Mesenchymal stem cell (in vitro differentiated cells and primary cell): ENCODE results near the gene ATG7.
"Not testable (repeated sequence)": the region's sequence is repeated elsewhere in the genome, so short reads cannot be mapped to it uniquely, and the experiment has no call there.

ENCODE experiments used
- DNase-seq: peaks from one replicate; pipeline ENCODE4 v3.0.0-alpha.2; 2013
- H2AFZ ChIP-seq: one replicate; pipeline ENCODE4 v1.6.1; 2013; ENCODE audit warnings: low read depth, mild to moderate bottlenecking, control low read depth, inconsistent platforms, low read length, moderate library complexity
- H2AK5ac ChIP-seq: 2 replicates; pipeline ENCODE4 v1.6.1; 2013; ENCODE audit warnings: low read length, moderate library complexity, mild to moderate bottlenecking, inconsistent platforms; ENCODE audit not compliant: severe bottlenecking
- H2BK120ac ChIP-seq: one replicate; pipeline ENCODE4 v1.6.1; 2013; ENCODE audit warnings: low read depth, mild to moderate bottlenecking, inconsistent platforms, low read length, moderate library complexity
- H2BK12ac ChIP-seq, 2 experiments: one replicate each; pipeline ENCODE4 v1.6.1; 2013; ENCODE audit warnings: inconsistent platforms in 2 of 2, low read length in 2 of 2, mild to moderate bottlenecking in 2 of 2, moderate library complexity in 2 of 2, control low read depth in 1 of 2
- H2BK15ac ChIP-seq: one replicate; pipeline ENCODE4 v1.6.1; 2013; ENCODE audit warnings: mild to moderate bottlenecking, low read depth, inconsistent platforms; ENCODE audit not compliant: poor library complexity, severe bottlenecking
- H2BK5ac ChIP-seq: 2 replicates; pipeline ENCODE4 v1.6.1; 2013; ENCODE audit warnings: low read depth, mild to moderate bottlenecking, low read length, control low read depth, inconsistent platforms; ENCODE audit not compliant: poor library complexity, severe bottlenecking
- H3K14ac ChIP-seq, 2 experiments: one replicate each; pipeline ENCODE4 v1.6.1; 2013; ENCODE audit warnings: inconsistent platforms in 2 of 2, low read length in 2 of 2, control low read depth in 1 of 2, mild to moderate bottlenecking in 1 of 2, moderate library complexity in 1 of 2
- H3K18ac ChIP-seq, 2 experiments: one replicate each; pipeline ENCODE4 v1.6.1; 2013; ENCODE audit warnings: inconsistent platforms in 2 of 2, low read length in 2 of 2, control low read depth in 1 of 2, low read depth in 1 of 2, mild to moderate bottlenecking in 1 of 2
- H3K23ac ChIP-seq, 2 experiments: one replicate each; pipeline ENCODE4 v1.6.1; 2013; ENCODE audit warnings: inconsistent platforms in 2 of 2, low read length in 2 of 2, mild to moderate bottlenecking in 2 of 2, moderate library complexity in 2 of 2, control low read depth in 1 of 2
- H3K27ac ChIP-seq: 2 replicates; pipeline ENCODE4 v1.5.1; 2013; ENCODE audit warnings: mild to moderate bottlenecking, moderate library complexity, low read length, control low read depth, inconsistent platforms; ENCODE audit not compliant: poor library complexity, severe bottlenecking
- H3K27me3 ChIP-seq, 2 experiments: 2 replicates each; pipeline versions ENCODE4 v1.6.1 to v1.7.0; 2013; ENCODE audit warnings: low read length in 2 of 2, mild to moderate bottlenecking in 2 of 2, moderate library complexity in 2 of 2, control low read depth in 1 of 2, inconsistent platforms in 1 of 2; ENCODE audit not compliant: control insufficient read depth in 1 of 2, insufficient read depth in 1 of 2
- H3K36me3 ChIP-seq, 2 experiments: 2 replicates each; pipeline versions ENCODE4 v1.6.1 to v1.7.0; 2013; ENCODE audit warnings: low read length in 2 of 2, control low read depth in 1 of 2, inconsistent platforms in 1 of 2, low read depth in 1 of 2, mild to moderate bottlenecking in 1 of 2; ENCODE audit not compliant: insufficient read depth in 2 of 2, control insufficient read depth in 1 of 2
- H3K4ac ChIP-seq, 2 experiments: one replicate each; pipeline ENCODE4 v1.6.1; 2013; ENCODE audit warnings: inconsistent platforms in 2 of 2, low read length in 2 of 2, mild to moderate bottlenecking in 2 of 2, moderate library complexity in 2 of 2, control low read depth in 1 of 2, low read depth in 1 of 2
- H3K4me1 ChIP-seq: 2 replicates; pipeline ENCODE4 v1.6.1; 2013; ENCODE audit warnings: low read depth, low read length, control low read depth; ENCODE audit not compliant: control insufficient read depth, insufficient read depth
- H3K4me2 ChIP-seq: 2 replicates; pipeline ENCODE4 v1.6.1; 2013; ENCODE audit warnings: low read length, mild to moderate bottlenecking, inconsistent platforms; ENCODE audit not compliant: poor library complexity, severe bottlenecking
- H3K4me3 ChIP-seq, 2 experiments: 2 replicates each; pipeline versions ENCODE4 v1.5.1 to v1.7.0; 2013; ENCODE audit warnings: low read length in 2 of 2, mild to moderate bottlenecking in 2 of 2, control low read depth in 1 of 2, low read depth in 1 of 2; ENCODE audit not compliant: insufficient read depth in 1 of 2
- H3K79me1 ChIP-seq: replicated peaks from 2 replicates; pipeline ENCODE4 v1.6.1; 2013; ENCODE audit warnings: mild to moderate bottlenecking, control low read depth, low read length, inconsistent platforms; ENCODE audit not compliant: poor library complexity, severe bottlenecking
- H3K9ac ChIP-seq: 2 replicates; pipeline ENCODE4 v1.7.0; 2013; ENCODE audit warnings: mild to moderate bottlenecking, low read length, moderate library complexity
- H3K9me3 ChIP-seq: 2 replicates; pipeline ENCODE4 v1.7.0; 2013; ENCODE audit warnings: mild to moderate bottlenecking, low read length; ENCODE audit not compliant: control insufficient read depth
- H4K8ac ChIP-seq: one replicate; pipeline ENCODE4 v1.6.1; 2013; ENCODE audit warnings: inconsistent platforms, mild to moderate bottlenecking, low read length, moderate library complexity
- H4K91ac ChIP-seq: one replicate; pipeline ENCODE4 v1.6.1; 2013; ENCODE audit warnings: mild to moderate bottlenecking, low read length, inconsistent platforms
- WGBS: methylation state at CpG from one replicate; pipeline ENCODE4 v1.1.7; 2013; ENCODE audit warnings: mixed read lengths; 5-methylcytosine and 5-hydroxymethylcytosine counted together

ATG7 gene

GRCh38 chr3:11510356-11510755, 238.2 kb downstream of the ATG7 start:
- WGBS, result 56% methylated on average over 5 of the region's 5 CpGs
- no peaks in the 10 kb centered on the region for H3K27me3 ChIP-seq
- no peak overlapping the region for H3K14ac ChIP-seq
- H3K4ac ChIP-seq, result peak overlapping the region; percentile 19 to 91
- no peak overlapping the region for H2BK5ac ChIP-seq
- no peak overlapping the region for H3K4me2 ChIP-seq
- H3K18ac ChIP-seq, result peak overlapping the region; percentile 55 to 99
- peak overlapping the region; percentile 87 for H4K8ac ChIP-seq
- H3K27ac ChIP-seq, result no peak overlapping the region
- no peaks in the 10 kb centered on the region for H3K36me3 ChIP-seq
- no peak overlapping the region for H3K4me3 ChIP-seq
- peaks cover 18% of the 10 kb centered on the region for H3K4me1 ChIP-seq
- H3K79me1 ChIP-seq, result peaks cover 12% of the 10 kb centered on the region
- H3K9me3 ChIP-seq, result no peaks in the 10 kb centered on the region
- peak overlapping the region; percentile 92 for H4K91ac ChIP-seq
- no peak for DNase-seq
- peak overlapping the region; percentile 79 for H3K9ac ChIP-seq
- no peak overlapping the region for H3K23ac ChIP-seq
- H2AFZ ChIP-seq, result no peak overlapping the region
- H2BK12ac ChIP-seq, result peak overlapping the region; percentile 59 to 100
- H2BK120ac ChIP-seq, result peak overlapping the region; percentile 76
- H2BK15ac ChIP-seq, result peak overlapping the region; percentile 84
- H2AK5ac ChIP-seq, result peak overlapping the region; percentile 36

- no CpG with 5 or more reads among the region's 20 CpGs for WGBS
These were observed 239.4 kb downstream of the ATG7 start for GRCh38 chr3:11511606-11512005.

GRCh38 chr3:11513125-11513816, 241.1 kb downstream of the ATG7 start:
- WGBS, result 93% methylated on average over 25 of the region's 27 CpGs

More at GRCh38 chr3:11511606-11512005, 239.4 kb downstream of the ATG7 start:
- Histone ChIP-seq H4K91ac (peak overlapping the region; percentile 76), H3K4ac (peak overlapping the region in 1 of 2 experiments; percentile 0), H2BK15ac (peak overlapping the region; percentile 88), H3K4me1 (peaks cover 19% of the 10 kb centered on the region), H3K18ac (peak overlapping the region; percentile 57 to 74), H3K14ac (peak overlapping the region in 1 of 2 experiments; percentile 37), H2BK12ac (peak overlapping the region; percentile 31 to 92), H4K8ac (peak overlapping the region; percentile 48)
- not testable (repeated sequence) for H2BK5ac ChIP-seq, H3K4me2 ChIP-seq, H3K23ac ChIP-seq, H3K9me3 ChIP-seq, H3K79me1 ChIP-seq, H3K9ac ChIP-seq, H3K4me3 ChIP-seq, H3K36me3 ChIP-seq, H3K27me3 ChIP-seq, DNase-seq, H2AFZ ChIP-seq, H3K27ac ChIP-seq, H2AK5ac ChIP-seq, H2BK120ac ChIP-seq

GRCh38 chr3:11513817-11514135, 241.6 kb downstream of the ATG7 start:
- H3K9me3 ChIP-seq, result no peaks in the 10 kb centered on the region
- H3K9ac ChIP-seq, result peak overlapping the region; percentile 46
- peak overlapping the region; percentile 89 to 97 for H3K18ac ChIP-seq
- H4K8ac ChIP-seq, result peak overlapping the region; percentile 66
- H2BK120ac ChIP-seq, result peak overlapping the region; percentile 84
- H3K4me3 ChIP-seq, result peak overlapping the region in 1 of 2 experiments; percentile 22
- H3K4ac ChIP-seq, result peak overlapping the region; percentile 55 to 96
- H3K79me1 ChIP-seq, result peaks cover 8% of the 10 kb centered on the region
- no peak overlapping the region for H2BK5ac ChIP-seq
- DNase-seq, result no peak
- peak overlapping the region; percentile 76 to 97 for H2BK12ac ChIP-seq
- H2AK5ac ChIP-seq, result peak overlapping the region; percentile 68
- no peaks in the 10 kb centered on the region for H3K36me3 ChIP-seq
- peak overlapping the region; percentile 96 for H4K91ac ChIP-seq
- H3K14ac ChIP-seq, result peak overlapping the region in 1 of 2 experiments; percentile 83
- no peak overlapping the region for H3K23ac ChIP-seq
- no peaks in the 10 kb centered on the region for H3K27me3 ChIP-seq
- peak overlapping the region; percentile 74 for H3K27ac ChIP-seq
- WGBS, result 74% methylated on average over 2 of the region's 3 CpGs
- no peak overlapping the region for H3K4me2 ChIP-seq
- H2AFZ ChIP-seq, result no peak overlapping the region
- no peak overlapping the region for H2BK15ac ChIP-seq
- peaks cover 14% of the 10 kb centered on the region for H3K4me1 ChIP-seq

More at GRCh38 chr3:11513125-11513816, 241.1 kb downstream of the ATG7 start:
- Histone ChIP-seq H2BK120ac (peak overlapping the region; percentile 84), H2AK5ac (peak overlapping the region; percentile 68), H4K91ac (peak overlapping the region; percentile 96), H3K14ac (peak overlapping the region in 1 of 2 experiments; percentile 83), H2BK12ac (peak overlapping the region; percentile 76 to 97), H3K4me1 (peaks cover 18% of the 10 kb centered on the region), H3K27ac (peak overlapping the region; percentile 74), H3K18ac (peak overlapping the region; percentile 89 to 97), H3K4ac (peak overlapping the region; percentile 55 to 96), H3K9ac (peak overlapping the region; percentile 46), H4K8ac (peak overlapping the region; percentile 66)
- H2AFZ ChIP-seq, H3K4me2 ChIP-seq, H2BK5ac ChIP-seq, H3K23ac ChIP-seq, H2BK15ac ChIP-seq, H3K79me1 ChIP-seq, DNase-seq, H3K27me3 ChIP-seq, H3K9me3 ChIP-seq, H3K36me3 ChIP-seq, H3K4me3 ChIP-seq: not testable (repeated sequence)
